ENCODE results near the gene DLST. TPM values are rescaled to one million over a fixed set of nuclear protein-coding genes. Genes with fewer than 3 reads are reported as not detected.
A peak's percentile ranks its signal among the peaks of the same experiment; 100 is the strongest.

The DLST gene
- 50.9 TPM for total RNA-seq

DNA sequence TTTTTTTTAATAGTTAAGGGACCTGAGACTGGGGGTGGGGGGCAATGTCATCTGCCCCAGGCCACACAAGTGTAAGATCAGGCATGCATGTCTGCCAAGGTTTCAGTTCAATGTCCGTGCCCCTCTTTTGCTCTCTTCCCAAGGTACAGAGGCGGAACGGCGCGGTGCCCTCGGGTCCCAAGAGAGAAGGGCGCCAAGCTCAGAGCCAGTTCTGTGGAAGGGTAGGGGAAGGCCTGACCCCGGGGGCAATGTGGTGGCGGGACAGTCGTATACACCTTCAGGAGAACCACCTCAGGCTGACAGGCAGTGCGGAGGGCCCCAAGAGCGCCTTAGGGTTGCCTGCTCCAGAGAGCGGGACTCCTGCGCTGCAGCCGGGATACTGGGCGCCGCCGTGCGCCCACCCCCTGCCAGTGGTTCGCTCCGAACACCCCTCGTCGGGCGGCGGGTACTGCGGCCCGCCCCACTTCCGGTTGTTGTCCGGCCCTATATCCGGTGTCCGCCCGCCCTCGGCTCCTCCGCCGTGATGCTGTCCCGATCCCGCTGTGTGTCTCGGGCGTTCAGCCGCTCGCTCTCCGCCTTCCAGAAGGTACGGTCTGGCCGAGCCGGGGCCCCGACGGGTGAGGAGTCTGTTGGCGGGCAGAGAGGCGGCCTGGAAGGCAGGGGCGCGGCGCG, at the start of gene DLST:
Gene DLST, plus strand, starts transcription at position 486 of the 672 bp plus-strand sequence. Its CDS starts 38 bp downstream, at position 524.
- peak; percentile 71 to 84 (median 82) for DNase-seq (ENCODE audit: low read depth in 2 of 3, low spot score in 2 of 3)

DNA sequence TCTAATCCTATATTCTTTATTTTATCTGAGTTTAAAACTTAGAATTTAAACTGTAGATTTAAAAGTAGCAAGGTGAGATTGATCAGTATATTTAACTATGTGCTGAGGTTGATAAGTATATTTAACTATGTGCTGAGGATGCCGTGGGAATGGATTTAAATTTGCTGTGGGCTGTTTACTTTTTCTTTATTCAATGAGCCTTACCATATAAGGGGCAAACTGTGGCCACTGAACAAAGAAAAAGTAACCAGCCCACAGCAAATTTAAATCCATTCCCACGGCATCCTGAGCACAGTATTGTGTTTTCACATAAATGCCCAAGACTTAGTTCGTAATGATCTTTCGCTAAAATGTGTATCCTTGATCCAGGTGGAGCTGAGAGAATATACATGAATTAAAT, 48.9 kb upstream of the DLST start:
- DNase-seq (ENCODE audit: low read depth in 2 of 3, low spot score in 2 of 3) = no peak

DNA sequence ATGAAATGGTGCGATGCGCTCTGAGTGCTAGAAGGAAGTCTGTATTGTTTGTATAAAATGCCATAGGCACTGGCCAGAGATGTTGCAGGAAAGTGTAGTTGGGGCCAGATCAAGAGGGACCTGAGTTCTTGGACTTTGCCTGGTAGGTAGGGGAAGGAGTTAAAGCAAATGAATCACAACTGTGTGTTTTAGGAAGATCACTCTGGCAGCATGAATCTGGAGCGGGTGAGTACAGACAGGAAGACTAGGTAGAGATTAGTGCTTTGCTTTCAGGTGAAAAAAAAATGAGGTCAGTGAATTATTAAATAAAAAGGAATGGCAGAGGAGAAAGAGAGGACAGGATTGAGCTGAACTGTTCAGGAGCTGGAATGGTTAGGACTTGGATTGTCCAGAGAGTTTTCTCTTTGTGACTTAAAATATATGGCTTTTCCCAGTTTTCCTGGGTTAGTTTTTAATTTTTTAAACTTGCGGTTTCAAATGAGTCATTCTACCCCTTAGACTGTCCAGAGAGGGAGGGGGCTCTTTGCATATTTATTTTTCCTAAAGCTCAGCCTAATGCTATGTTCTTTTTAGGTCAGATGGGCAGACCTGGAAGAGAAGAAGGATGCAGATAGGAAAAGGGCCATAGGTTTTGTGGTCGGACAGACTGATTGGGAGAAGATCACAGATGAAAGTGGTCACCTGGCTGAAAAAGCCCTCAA, 46.9 kb upstream of the DLST start:
- DNase-seq (ENCODE audit: low read depth in 2 of 3, low spot score in 2 of 3) = no peak

DNA sequence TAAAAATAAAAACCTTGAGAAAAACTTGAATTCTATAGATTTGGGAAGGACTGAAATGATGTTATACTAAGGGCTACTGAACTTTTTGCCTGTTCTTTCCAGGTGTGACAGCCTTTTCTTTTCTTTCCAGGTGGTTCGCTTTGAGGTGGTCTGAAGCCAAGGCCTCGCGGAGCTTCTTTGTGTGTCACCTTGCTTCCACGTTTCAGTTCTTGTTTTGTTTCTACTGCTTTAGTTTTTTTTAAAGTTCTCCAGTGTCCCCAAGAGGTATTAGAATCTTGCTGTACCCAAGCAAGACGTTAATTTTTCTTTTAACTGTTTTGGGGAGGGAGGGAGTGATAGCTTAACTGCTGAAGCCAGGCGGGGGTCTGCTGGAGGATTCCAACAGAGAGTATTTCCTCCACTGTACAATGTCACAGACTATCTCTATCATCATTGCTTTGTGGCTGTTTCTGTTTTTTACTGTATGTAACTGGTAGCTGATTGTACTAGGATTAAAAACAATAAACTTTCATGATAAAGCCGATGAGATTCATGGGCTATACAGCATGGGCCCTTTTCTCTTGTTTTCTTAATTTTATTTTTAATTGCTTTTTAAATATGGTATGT, 46.0 kb upstream of the DLST start:
- DNase-seq (ENCODE audit: low read depth in 2 of 3, low spot score in 2 of 3) = no peak

DNA sequence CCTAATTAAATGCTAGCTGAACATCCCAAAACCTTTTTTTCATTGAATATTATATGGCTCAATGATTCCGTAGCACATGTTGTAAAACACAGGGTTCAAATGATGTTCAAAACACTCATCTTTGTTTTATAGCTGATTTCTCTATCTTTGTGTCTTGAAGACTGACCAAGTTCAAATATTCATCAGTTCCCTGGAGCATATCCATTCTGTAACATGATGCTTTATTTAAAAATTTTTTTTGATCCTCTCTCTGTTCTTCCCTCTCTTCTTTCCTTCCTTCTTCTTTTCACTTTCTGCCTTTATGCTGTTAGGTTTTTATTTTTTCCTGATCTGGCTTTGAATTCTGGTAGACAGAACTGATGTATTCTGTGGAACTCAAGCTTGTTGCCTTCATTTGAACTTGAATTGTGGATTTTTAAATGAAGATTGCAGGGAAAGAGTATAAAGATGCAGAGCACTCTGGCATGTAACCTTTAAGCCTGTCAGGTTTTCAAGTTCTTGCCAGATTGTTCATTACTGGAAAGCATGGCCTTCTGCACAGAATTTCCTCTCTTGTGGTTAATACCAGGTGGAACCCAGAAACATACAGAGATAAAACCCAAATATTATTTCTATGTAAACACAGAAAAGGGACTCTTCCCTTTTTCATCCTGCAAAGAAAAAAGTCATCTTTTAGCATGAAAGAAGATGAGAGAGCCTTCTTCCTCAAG, 45.3 kb upstream of the DLST start:
- peak in 1 of 3 donors; percentile 41 for DNase-seq (ENCODE audit: low read depth in 2 of 3, low spot score in 2 of 3)

DNA sequence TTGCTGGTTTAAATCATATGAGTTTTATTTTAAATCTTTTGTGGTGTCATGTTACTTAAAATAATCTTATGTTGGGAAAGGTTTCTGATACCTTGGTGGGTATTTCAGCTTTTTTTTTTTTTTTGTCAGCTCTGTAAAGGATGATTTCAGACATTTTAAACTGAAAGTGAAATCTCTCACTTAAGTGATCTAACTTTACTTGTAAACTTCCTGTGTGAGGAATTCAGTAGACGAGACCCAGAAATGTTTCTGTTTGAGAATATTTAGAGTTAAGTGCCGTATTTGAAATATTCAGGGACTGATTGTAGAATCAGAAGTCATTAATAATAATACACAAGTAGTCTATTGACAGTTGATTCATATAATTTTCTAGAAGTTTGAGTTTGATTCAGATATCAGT, 43.5 kb upstream of the DLST start:
- DNase-seq (ENCODE audit: low read depth in 2 of 3, low spot score in 2 of 3) = peak in 1 of 3 donors; percentile 36

DNA sequence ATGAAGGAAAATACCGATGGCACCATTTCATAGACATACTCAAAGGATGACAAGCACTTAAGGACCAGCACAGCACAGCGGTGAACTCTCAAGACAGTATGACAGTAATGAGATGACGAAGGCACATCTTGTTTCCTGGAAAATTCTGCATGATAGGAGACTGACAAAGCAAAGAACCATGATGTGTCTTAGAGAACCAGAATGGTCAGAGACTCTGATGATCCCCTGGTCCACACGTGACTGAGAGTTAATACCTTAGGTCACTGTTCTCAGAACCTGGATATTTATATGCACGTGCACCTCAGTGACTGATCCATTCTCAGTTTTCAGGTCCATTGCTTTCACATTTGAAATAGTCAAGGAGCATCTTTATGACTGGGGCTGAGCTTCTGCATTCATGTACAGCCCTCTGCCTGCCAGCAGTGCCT, 41.1 kb upstream of the DLST start:
- DNase-seq (ENCODE audit: low read depth in 2 of 3, low spot score in 2 of 3) = no peak

DNA sequence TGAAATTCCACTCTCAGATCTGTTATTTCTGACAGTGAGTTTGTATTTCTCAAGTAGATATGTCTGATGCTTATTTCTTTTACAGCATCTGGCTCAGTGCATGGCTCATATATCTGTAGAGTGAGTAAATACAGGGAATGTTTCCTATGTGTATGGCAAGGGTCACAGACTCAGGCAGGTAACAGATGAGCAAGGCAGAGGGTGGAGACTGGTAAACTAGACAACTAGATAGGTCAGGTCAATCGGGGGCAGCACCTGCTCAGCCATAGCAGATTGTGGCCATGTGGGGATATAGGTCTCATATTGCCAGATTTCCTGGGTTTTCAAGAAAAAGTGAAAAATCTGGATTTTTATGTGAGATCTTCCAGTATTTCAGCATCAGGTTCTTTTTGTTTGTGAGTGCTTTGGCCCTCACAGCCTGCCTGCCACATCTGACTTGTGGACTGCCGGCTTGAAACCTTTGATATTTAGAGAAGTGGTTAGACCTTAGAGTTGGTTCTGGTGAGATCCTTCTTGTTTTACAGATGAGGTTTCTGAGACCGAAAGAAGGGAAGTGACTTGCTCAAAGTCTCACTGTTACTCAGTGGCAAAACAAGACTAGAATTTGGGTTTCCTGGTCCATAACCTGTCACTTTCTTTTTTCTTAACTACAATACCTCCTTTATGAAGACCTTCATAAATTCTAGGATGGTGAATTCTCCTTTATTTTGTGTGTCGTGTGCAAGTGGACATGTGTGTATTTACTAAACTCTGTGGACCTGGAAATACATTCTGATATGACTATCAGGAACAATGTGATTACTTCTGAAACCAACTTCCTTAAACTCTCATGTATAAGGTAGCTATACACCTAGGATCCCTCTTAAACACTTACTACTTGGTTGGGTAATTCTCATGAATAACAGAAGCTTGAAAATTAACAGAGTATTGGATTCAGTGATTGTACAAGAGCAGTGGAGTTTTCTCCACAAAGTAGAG, 40.2 kb upstream of the DLST start:
- peak in 1 of 3 donors; percentile 53 for DNase-seq (ENCODE audit: low read depth in 2 of 3, low spot score in 2 of 3)

DNA sequence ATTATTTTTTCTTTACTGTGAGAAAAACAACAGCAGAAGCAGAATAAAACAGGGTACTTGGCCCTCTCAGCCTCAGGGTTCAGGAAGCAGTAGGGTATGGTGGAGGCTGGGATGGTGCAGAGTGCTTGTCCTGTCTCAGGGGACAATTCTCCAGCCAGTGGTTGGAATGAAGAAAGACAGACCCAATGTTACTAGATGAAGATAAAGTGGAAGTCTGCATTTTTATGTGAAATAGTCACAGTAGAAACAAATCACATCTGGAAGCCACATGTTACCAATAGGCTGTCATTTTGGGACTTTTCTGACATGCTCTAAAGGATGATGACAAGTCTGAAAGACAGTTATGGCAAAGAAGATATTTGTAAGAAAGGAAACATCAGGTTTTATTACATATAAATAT, 38.1 kb upstream of the DLST start:
- no peak for DNase-seq (ENCODE audit: low read depth in 2 of 3, low spot score in 2 of 3)

DNA sequence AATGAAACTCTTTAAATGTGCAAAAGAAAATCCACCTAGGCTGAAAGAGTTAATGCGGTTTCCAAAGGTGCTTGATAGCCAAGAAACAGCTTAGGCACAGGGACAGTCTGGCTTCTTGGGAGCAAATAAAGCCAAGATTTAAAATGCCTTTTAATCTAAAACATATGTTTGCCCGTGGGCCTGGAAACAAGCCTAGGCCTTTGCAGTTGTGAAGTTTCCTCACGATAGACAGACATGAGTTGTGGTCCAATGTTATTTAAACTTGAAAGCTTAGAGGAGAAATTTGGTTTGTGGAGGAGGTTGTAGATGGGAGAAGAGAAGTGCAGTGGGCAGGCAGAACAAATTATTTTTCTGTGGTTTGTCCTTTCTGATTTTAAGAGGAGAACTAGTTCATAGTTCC, 35.5 kb upstream of the DLST start:
- DNase-seq (ENCODE audit: low read depth in 2 of 3, low spot score in 2 of 3) = no peak

DNA sequence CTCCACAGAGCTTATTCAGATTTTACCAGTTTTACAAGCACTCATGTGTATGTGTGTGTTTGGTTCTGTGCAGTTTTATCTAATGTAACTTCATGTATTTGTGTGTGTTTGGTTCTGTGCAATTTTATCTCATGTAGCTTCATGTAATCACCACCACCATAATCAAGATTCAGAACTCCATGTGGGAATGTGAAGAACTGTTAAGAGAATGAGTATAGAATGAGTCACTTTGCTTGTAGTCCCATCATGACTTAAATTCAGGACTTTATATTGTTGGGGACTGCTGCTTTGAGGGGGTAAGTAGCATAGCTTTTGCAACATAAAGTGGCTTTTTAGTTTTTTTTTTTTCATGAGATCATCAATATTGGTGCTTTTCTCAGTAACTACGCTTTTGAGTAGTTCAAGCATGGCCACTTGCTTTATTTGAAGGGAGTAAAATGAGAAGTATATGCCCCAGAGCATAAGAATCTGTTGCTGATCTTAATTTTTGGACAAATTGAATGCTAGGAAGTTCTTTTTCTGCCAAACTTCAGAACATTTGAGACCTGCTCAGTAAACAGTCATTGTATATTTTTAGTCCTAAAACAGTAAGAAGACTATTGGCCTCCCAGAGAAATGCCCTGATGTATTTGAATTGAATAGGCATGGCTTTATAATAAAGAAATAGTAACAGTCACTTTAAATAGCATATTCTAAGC, 34.6 kb upstream of the DLST start:
- no peak for DNase-seq (ENCODE audit: low read depth in 2 of 3, low spot score in 2 of 3)

DNA sequence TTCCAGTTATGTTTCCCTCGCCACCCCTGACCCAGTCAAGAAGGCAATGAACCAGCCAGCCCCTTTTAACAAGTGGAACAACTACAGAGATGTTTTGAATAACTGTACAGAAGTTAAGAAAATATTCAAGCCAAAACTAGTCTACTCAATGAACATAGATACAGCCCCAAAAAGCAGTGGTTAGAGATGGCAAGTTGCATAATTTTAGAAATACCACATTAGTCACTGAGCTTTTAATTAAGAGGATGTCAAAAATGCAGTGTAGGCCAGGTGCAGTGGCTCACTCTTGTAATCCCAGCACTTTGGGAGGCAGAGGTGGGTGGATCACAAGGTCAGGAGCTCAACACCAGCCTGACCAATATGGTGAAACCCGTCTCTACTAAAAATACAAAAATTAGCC, 32.9 kb upstream of the DLST start:
- no peak for DNase-seq (ENCODE audit: low read depth in 2 of 3, low spot score in 2 of 3)

DNA sequence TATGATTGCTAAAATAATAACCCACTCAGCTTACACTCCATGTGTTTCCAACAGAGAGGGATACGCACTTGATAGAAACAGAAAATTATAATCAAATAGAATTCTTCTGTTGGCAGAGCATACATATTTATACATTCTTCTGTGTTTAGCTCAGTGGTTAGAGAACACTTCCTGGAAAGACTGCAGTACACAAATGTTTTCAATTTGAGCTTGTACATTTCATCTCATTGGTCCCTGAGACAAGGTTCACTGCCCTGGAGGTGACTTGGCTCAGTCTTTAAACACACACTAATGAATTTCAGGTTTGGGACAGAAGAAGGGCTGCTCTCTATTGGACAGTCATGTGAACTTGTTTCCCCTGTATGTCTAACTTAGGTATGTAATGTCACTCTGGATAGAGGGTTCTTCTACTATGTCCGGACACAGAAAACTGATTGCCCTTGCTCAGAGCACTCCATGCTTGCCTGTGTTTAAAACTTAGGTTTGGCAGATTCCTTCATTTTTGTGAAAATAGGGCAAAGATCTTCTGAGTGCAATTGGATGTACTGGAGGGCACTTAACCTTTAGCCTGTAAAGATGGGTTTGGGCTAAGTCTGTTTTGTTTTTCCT, 28.7 kb upstream of the DLST start:
- DNase-seq (ENCODE audit: low read depth in 2 of 3, low spot score in 2 of 3) = no peak

DNA sequence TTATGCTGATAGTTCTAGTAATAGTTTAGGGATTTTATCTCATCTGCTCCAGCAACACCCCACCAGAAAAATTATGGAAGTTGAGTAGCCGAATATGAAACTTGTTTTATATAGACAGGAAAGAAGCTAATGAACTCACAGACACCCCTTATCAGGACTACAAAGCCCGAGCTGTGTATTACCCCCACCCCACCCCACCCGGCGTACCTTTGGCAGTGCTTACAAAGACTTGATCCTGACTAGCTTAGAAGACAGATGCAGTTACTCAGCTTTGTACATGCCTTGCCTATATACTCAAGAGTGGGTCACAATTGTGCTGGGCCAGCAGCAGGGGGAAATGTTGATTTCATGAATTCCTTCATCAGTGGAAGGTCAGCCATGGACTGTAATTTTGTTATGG, 28.1 kb upstream of the DLST start:
- DNase-seq (ENCODE audit: low read depth in 2 of 3, low spot score in 2 of 3) = no peak

DNA sequence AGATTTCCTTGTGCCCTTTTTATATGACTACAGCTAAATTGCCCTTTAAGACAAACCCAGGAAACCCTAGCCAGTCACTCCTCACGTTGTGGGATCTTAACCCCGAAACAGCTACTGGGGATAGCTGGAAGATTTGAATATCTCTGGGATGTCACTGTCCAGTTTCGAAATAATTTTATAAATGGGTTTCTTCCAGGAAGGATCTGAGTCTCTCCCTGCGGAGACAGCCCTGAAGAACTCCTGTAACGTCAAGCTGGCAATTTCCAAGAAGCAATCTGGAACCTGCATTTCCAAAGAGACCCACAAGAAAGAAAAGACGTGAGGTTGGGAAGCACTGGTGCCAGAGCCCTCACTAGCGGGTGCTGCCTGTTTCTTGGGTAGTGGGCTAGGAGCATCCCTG, 26.7 kb upstream of the DLST start:
- no peak for DNase-seq (ENCODE audit: low read depth in 2 of 3, low spot score in 2 of 3)

DNA sequence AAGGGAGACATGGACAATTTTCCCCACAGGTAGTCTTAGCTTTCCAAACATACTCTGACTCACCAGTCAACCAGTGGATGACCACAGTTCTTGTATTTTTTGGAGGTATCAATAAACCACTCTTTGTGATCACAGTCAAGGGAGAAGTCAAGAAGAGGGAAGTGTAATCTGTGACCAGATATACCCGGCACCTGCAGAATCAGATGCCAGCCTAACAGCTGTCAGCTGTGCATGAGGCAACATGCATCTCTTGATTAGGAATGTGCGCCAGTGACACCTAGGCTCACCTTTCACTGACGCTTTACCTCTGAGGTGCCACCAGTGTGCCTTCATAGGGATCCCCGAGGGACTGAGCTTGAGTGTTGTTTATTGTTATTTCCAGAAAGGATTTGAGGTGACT, 25.8 kb upstream of the DLST start:
- DNase-seq (ENCODE audit: low read depth in 2 of 3, low spot score in 2 of 3) = no peak

DNA sequence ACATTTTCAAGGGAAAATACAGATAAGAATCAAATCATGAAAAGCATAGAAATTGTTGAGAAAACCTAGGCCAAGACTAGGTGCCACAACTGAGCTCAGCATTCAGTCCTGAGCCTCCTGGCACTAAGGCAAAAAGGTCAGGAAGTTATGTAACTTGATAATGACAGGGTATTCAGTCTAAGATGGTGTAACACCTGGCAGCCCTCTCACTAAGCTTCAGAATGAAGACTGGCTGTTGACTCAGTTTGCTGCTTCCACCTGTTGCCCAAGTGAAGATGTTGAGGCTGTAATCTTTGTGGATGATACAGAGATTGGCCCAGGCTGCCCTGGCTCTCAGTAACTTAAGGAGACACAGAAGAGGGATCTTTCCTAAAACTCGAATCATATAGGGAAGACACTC, 25.4 kb upstream of the DLST start:
- no peak for DNase-seq (ENCODE audit: low read depth in 2 of 3, low spot score in 2 of 3)

DNA sequence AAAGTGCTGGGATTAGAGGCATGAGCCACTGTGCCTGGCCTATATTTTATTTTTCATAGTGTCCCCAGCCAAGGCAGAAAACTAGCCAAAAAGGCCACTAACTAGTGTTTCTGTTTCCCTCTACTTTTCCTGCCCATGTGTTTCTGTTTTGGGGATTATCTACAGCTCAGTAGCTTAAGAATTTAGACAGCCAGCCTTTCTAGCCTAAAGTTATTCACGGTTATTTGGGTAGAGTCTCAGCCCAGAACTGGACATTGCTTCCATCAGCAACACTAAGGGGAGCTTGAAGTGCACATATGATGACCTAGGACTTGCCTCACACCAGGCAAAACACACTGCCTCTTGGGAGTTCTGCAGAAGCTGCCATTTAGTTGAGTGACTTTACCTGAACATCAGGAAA, 23.7 kb upstream of the DLST start:
- DNase-seq (ENCODE audit: low read depth in 2 of 3, low spot score in 2 of 3) = no peak
